CD14-positive monocyte (primary cell): ENCODE results near the gene SETD1B. TPM values are rescaled to one million over a fixed set of nuclear protein-coding genes. Genes with fewer than 3 reads are reported as not detected.

Experiments
- DNase-seq, 3 donors: peaks; one replicate each; pipeline ENCODE4 v3.0.0-alpha.2; 2011 to 2022
- H2AFZ ChIP-seq: 2 replicates; pipeline ENCODE4 v1.6.0; 2012; ENCODE audit warnings: mild to moderate bottlenecking, low read depth, low read length, inconsistent platforms; ENCODE audit not compliant: insufficient read depth, poor library complexity, severe bottlenecking
- H3K27ac ChIP-seq, 2 donors: 1 replicate in 1 of 2; 2 replicates in 1 of 2; pipeline ENCODE4 v1.5.1; 2012 to 2013; ENCODE audit warnings: low read length in 2 of 2, control low read depth in 1 of 2, inconsistent platforms in 1 of 2, low read depth in 1 of 2, mild to moderate bottlenecking in 1 of 2
- H3K27me3 ChIP-seq, 2 donors: one replicate each; pipeline versions ENCODE4 v1.6.0 to v1.6.1; 2011 to 2013; ENCODE audit warnings: low read length in 2 of 2; ENCODE audit not compliant: control insufficient read depth in 2 of 2, insufficient read depth in 2 of 2
- H3K36me3 ChIP-seq, 2 donors: replicated peaks in 1 of 2; 1 replicate in 1 of 2; 2 replicates in 1 of 2; pipeline versions ENCODE4 v1.5.1 to v1.6.1; 2012 to 2013; ENCODE audit warnings: low read length in 2 of 2, control low read depth in 1 of 2, inconsistent platforms in 1 of 2, mild to moderate bottlenecking in 1 of 2; ENCODE audit not compliant: insufficient read depth in 2 of 2, control insufficient read depth in 1 of 2
- H3K4me1 ChIP-seq, 2 donors: 1 replicate in 1 of 2; 2 replicates in 1 of 2; pipeline versions ENCODE4 v1.5.1 to v1.6.1; 2012 to 2013; ENCODE audit warnings: low read length in 2 of 2, control low read depth in 1 of 2, inconsistent platforms in 1 of 2, mild to moderate bottlenecking in 1 of 2, moderate library complexity in 1 of 2; ENCODE audit not compliant: insufficient read depth in 2 of 2, control insufficient read depth in 1 of 2
- H3K4me2 ChIP-seq: replicated peaks from 2 replicates; pipeline ENCODE3; 2012; ENCODE audit warnings: low read length, moderate library complexity, mild to moderate bottlenecking; ENCODE audit not compliant: poor library complexity, severe bottlenecking; ENCODE audit errors: extremely low read depth
- H3K4me3 ChIP-seq, 3 experiments: fragments of 200-600 bp in 1 of 3; sonication (generic) in 1 of 3; replicated peaks in 1 of 3; 1 replicate in 2 of 3; 2 replicates in 1 of 3; pipeline ENCODE4 v1.5.1; 2011 to 2013; ENCODE audit warnings: low read length in 3 of 3, mild to moderate bottlenecking in 3 of 3, control low read depth in 2 of 3, low read depth in 2 of 3, inconsistent platforms in 1 of 3, moderate library complexity in 1 of 3
- H3K79me2 ChIP-seq: 2 replicates; pipeline ENCODE4 v1.6.0; 2012; ENCODE audit warnings: mild to moderate bottlenecking, control low read depth, inconsistent platforms, low read length, moderate library complexity; ENCODE audit not compliant: insufficient read depth
- H3K9ac ChIP-seq: 2 replicates; pipeline ENCODE4 v1.6.0; 2017; ENCODE audit warnings: low read length, mild to moderate bottlenecking; ENCODE audit not compliant: insufficient read depth, poor library complexity, severe bottlenecking
- H3K9me3 ChIP-seq, 2 donors: replicated peaks in 1 of 2; 1 replicate in 1 of 2; 2 replicates in 1 of 2; pipeline versions ENCODE4 v1.5.1 to v1.6.1; 2012 to 2013; ENCODE audit warnings: low read length in 2 of 2, control low read depth in 1 of 2; ENCODE audit not compliant: control insufficient read depth in 1 of 2, insufficient read depth in 1 of 2
- H4K20me1 ChIP-seq: 2 replicates; pipeline ENCODE4 v1.6.0; 2012; ENCODE audit warnings: mild to moderate bottlenecking, low read length, control low read depth, moderate library complexity; ENCODE audit not compliant: insufficient read depth
- H3K27ac Mint-ChIP-seq, 7 donors: one replicate each; pipeline ENCODE4 v1.8.0; 2020; ENCODE audit warnings: mild to moderate bottlenecking in 7 of 7, mixed read lengths in 7 of 7, moderate library complexity in 6 of 7, inconsistent platforms in 2 of 7
- H3K27me3 Mint-ChIP-seq, 3 donors: one replicate each; pipeline ENCODE4 v1.8.0; 2021 to 2022; ENCODE audit warnings: low read depth in 3 of 3, mild to moderate bottlenecking in 3 of 3, mixed read lengths in 3 of 3, moderate library complexity in 3 of 3, inconsistent platforms in 1 of 3
- H3K36me3 Mint-ChIP-seq, 2 donors: one replicate each; pipeline ENCODE4 v1.8.0; 2020; ENCODE audit warnings: mixed read lengths in 2 of 2, inconsistent platforms in 1 of 2, mild to moderate bottlenecking in 1 of 2
- H3K4me1 Mint-ChIP-seq: one replicate; pipeline ENCODE4 v1.8.0; 2020; ENCODE audit warnings: mild to moderate bottlenecking, mixed read lengths
- H3K4me3 Mint-ChIP-seq, 2 donors: one replicate each; pipeline ENCODE4 v1.8.0; 2020; ENCODE audit warnings: mild to moderate bottlenecking in 2 of 2, mixed read lengths in 2 of 2, moderate library complexity in 1 of 2
- H3K9me3 Mint-ChIP-seq, 7 donors: one replicate each; pipeline ENCODE4 v1.8.0; 2020 to 2022; ENCODE audit warnings: mixed read lengths in 7 of 7, mild to moderate bottlenecking in 6 of 7, moderate library complexity in 6 of 7, inconsistent platforms in 2 of 7
- CTCF ChIP-seq: fragments of 200-600 bp; IDR thresholded peaks from one replicate; pipeline ENCODE4 v1.8.0; 2022; ENCODE audit warnings: antibody characterized with exemption, mild to moderate bottlenecking
- WGBS: methylation state at CpG from one replicate; pipeline ENCODE4 v1.1.5; 2013; ENCODE audit warnings: missing lambda C conversion rate; ENCODE audit not compliant: insufficient coverage; 5-methylcytosine and 5-hydroxymethylcytosine counted together
- intact Hi-C, 2 donors: fragments of 100-400 bp; cut with micrococcal nuclease; formaldehyde crosslinking; loops; one replicate each; pipeline versions ENCODE4 v1.15.0 to v1.15.1; 2023
- polyA plus RNA-seq, 3 donors: library from polyadenylated mRNA; depleted of rRNA in 1 of 3; unstranded in 2 of 3; stranded (reverse) in 1 of 3; fragments of 300-500 nt in 2 of 3; fragments of >200 nt in 1 of 3; fragmentation: Illumina TruSeq in 2 of 3; gene quantifications; 1 replicate in 2 of 3; 2 replicates in 1 of 3; pipeline ENCODE4 v1.2.3, GENCODE V29; 2012 to 2021

Gene SETD1B
- polyA plus RNA-seq, 3 donors, result 0.28 to 9.0 (median 0.60) TPM

GRCh38 chr12:121810234-121810817 is 6.5 kb downstream of the SETD1B start:
- no peak overlapping the region for H2AFZ ChIP-seq
- WGBS, result 92% methylated on average over 31 of the region's 33 CpGs
- Mint-ChIP-seq H3K27ac (peak overlapping the region in 1 of 7 donors; percentile 41), H3K4me3 (no peak overlapping the region), H3K36me3 (peaks cover 38 to 61% of the 10 kb centered on the region in 2 donors), H3K9me3 (peaks cover 0 to 2% (median 0%) of the 10 kb centered on the region in 7 donors), H3K4me1 (peaks cover 62% of the 10 kb centered on the region), H3K27me3 (peaks cover 0 to 3% (median 0%) of the 10 kb centered on the region in 3 donors)
- peaks cover 99% of the 10 kb centered on the region for H4K20me1 ChIP-seq
- peak overlapping the region; percentile 100 for H3K4me2 ChIP-seq
- TF ChIP-seq CTCF, result no peak
- H3K79me2 ChIP-seq, result peaks cover 98% of the 10 kb centered on the region
- no peaks in the 10 kb centered on the region for H3K27me3 ChIP-seq
- peak overlapping the region; percentile 14 to 79 for H3K27ac ChIP-seq
- no peaks in the 10 kb centered on the region for H3K9me3 ChIP-seq
- H3K36me3 ChIP-seq, result peaks cover 48 to 61% of the 10 kb centered on the region in 2 donors
- H3K9ac ChIP-seq, result no peak overlapping the region
- intact Hi-C loops, result loop anchor here in 1 of 2 donors (5.0 kb wide), 1 partner anchor 33 kb away; no protein-coding TSS in a partner anchor
- peaks cover 62 to 72% of the 10 kb centered on the region in 2 donors for H3K4me1 ChIP-seq
- DNase-seq, result no peak
- peak overlapping the region in 1 of 3 experiments; percentile 89 for H3K4me3 ChIP-seq

- peak overlapping the region; percentile 66 to 89 (median 67) for H3K4me3 ChIP-seq
- peaks cover 54 to 67% of the 10 kb centered on the region in 2 donors for H3K36me3 ChIP-seq
- TF ChIP-seq CTCF, result no peak
- H3K4me1 ChIP-seq, result peaks cover 58 to 69% of the 10 kb centered on the region in 2 donors
- WGBS, result 47% methylated on average over 4 of the region's 6 CpGs
- peaks cover 0 to 3% (median 0%) of the 10 kb centered on the region in 3 donors for H3K27me3 Mint-ChIP-seq
- intact Hi-C loops, result loop anchor here (1.0 to 5.0 kb wide), 2 partner anchors 16 to 34 kb away; no protein-coding TSS in a partner anchor
- H3K9me3 ChIP-seq, result no peaks in the 10 kb centered on the region
- H3K27ac Mint-ChIP-seq, result peak overlapping the region; percentile 35 to 90 (median 76)
- no peaks in the 10 kb centered on the region for H3K27me3 ChIP-seq
- DNase-seq, result no peak
- no peak overlapping the region for H2AFZ ChIP-seq
- peak overlapping the region; percentile 79 to 90 for H3K4me3 Mint-ChIP-seq
- H3K79me2 ChIP-seq, result peaks cover 97% of the 10 kb centered on the region
- peaks cover 0 to 2% (median 0%) of the 10 kb centered on the region in 7 donors for H3K9me3 Mint-ChIP-seq
- H3K36me3 Mint-ChIP-seq, result peaks cover 40 to 64% of the 10 kb centered on the region in 2 donors
- peaks cover 59% of the 10 kb centered on the region for H3K4me1 Mint-ChIP-seq
- H3K27ac ChIP-seq, result peak overlapping the region; percentile 40 to 79
- peaks cover 98% of the 10 kb centered on the region for H4K20me1 ChIP-seq
- peak overlapping the region; percentile 100 for H3K4me2 ChIP-seq
- peak overlapping the region; percentile 60 for H3K9ac ChIP-seq
Measured at GRCh38 chr12:121810833-121811433, 7.1 kb downstream of the SETD1B start.
